ENCODE results near the gene NIPAL3. TPM values are rescaled to one million over a fixed set of nuclear protein-coding genes. Genes with fewer than 3 reads are reported as not detected.
"Not testable (repeated sequence)": the region's sequence is repeated elsewhere in the genome, so short reads cannot be mapped to it uniquely, and the experiment has no call there.

Gene NIPAL3
- total RNA-seq, 1 experiment from 2014 or later: 25.2 TPM

DNA sequence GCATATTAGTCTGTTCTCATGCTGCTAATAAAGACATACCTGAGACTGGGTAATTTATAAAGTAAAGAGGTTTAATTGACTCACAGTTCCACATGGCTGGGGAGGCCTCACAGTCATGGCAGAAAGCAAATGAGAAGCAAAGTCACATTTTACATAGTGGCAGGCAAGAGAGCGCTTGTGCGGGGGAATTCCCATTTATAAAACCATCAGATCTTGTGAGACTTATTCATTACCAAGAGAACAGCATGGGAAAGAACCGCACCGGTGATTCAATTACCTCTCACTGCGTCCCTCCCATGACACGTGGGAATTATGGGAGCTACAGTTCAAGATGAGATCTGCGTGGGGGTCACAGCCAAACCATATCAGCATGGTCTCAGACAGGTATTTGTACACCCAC lies 72.6 kb downstream of the NIPAL3 start:
- DNase-seq (ENCODE audit: low spot score): not testable (repeated sequence)

GRCh38 chr1:24489674-24490073 lies 74.1 kb downstream of the NIPAL3 start:
- no peak for DNase-seq (ENCODE audit: low spot score)

GRCh38 chr1:24490101-24490781 lies 74.6 kb downstream of the NIPAL3 start:
- DNase-seq (ENCODE audit: low spot score): no peak

DNA sequence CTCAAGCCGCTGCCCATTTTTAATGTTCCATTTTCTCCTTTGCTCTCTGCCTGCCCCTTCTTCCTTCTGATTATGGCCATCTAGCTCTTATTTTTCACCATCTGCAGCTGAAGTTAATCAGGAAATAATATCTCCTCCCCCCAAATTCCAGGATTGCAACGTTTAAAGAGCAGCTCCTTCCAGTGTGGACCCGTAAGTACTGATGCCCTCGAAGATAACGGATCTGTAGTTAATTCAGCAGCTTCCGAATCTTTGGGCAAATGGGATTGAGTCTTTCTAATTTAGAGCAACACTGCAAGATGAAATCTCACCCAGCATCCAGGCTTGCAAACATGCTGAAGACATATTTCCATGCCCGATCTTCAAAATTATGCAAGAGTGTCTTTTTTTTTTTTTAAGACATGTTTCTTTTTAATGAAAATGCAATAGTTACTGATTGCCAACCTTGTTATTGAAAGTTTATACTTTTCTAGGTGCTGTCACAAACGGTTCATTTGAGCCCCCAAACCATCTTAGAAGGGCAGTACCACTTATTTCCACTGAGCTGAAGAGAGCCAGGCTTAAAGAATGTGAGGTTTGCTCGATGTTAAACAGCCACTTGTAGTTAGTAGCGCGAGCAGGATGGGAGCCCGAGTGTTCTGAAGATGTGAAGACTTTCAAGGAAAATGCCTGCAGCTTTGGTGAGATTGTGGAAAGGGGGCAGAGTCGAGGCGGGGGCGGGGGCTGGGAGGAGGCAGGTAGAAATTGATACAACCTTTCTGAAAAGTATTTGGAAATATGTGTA lies 76.2 kb downstream of the NIPAL3 start:
- no peak for DNase-seq (ENCODE audit: low spot score)

DNA sequence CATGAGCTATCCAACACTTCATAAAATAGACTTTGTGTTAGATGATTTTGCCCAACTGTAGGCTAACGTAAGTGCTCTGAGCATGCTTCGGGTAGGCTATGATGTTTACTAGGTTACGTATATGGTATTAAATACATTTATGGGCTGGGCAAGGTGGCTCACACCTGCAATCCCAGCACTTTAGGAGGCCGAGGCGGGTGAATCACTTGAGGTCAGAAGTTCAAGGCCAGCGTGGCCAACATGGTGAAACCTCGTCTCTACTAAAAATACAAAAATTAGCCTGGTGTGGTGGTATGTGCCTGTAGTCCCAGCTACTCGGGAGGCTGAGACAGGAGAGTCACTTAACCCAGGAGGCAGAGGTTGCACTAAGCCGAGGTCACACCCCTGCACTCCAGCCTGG lies 77.3 kb downstream of the NIPAL3 start:
- DNase-seq (ENCODE audit: low spot score): not testable (repeated sequence)

GRCh38 chr1:24493785-24494184 lies 78.2 kb downstream of the NIPAL3 start:
- no peak for DNase-seq (ENCODE audit: low spot score)

- DNase-seq (ENCODE audit: low spot score): no peak
Measured at GRCh38 chr1:24498589-24498988, 83.0 kb downstream of the NIPAL3 start.

GRCh38 chr1:24500448-24501048 lies 84.9 kb downstream of the NIPAL3 start:
- no peak for DNase-seq (ENCODE audit: low spot score)

DNA sequence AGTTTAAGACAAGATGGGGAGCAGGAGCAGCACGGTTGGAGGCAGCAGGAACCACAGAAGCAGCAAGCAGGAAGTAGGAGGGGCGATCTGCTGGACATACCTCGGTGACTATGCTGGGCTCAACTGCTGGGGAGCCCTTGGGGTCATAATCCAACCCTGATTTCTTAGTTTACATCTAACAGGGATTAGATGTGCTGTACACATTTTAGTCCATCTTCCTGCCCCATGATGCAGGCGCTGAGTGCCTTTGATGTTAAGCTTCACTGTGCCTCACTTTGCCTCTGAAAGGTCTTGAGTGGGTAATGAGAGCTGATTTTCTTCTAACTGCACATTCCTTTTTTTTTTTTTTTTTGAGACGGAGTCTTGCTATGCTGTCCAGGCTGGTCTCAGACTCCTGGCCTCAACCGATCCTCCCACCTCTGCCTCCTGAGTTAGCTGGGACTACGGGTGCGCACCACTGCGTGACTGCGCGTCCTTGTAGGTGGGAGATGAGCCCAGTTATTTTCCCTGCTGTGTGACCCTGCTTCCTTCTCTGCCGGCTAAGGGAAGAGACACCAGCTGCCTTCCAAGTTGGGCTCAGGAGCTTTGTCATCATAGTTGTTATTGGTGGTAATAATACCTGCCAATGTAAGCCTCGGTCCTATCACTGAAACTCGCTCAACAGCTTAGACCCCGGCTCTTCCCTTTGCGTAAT lies 85.9 kb downstream of the NIPAL3 start:
- peak; percentile 48 for DNase-seq (ENCODE audit: low spot score)

GRCh38 chr1:24502065-24502708 lies 86.6 kb downstream of the NIPAL3 start:
- peak; percentile 87 for DNase-seq (ENCODE audit: low spot score)

GRCh38 chr1:24502709-24503058 lies 87.1 kb downstream of the NIPAL3 start, which contains the start of gene RCAN3:
TSS of gene RCAN3 (plus strand) at chr1:24502836. CDS start at chr1:24514373, 11,537 bp downstream.
- peak; percentile 89 for DNase-seq (ENCODE audit: low spot score)

GRCh38 chr1:24503059-24503751 lies 87.6 kb downstream of the NIPAL3 start:
- peak; percentile 50 for DNase-seq (ENCODE audit: low spot score)

GRCh38 chr1:24503870-24504523 lies 88.4 kb downstream of the NIPAL3 start:
- DNase-seq (ENCODE audit: low spot score): no peak

DNA sequence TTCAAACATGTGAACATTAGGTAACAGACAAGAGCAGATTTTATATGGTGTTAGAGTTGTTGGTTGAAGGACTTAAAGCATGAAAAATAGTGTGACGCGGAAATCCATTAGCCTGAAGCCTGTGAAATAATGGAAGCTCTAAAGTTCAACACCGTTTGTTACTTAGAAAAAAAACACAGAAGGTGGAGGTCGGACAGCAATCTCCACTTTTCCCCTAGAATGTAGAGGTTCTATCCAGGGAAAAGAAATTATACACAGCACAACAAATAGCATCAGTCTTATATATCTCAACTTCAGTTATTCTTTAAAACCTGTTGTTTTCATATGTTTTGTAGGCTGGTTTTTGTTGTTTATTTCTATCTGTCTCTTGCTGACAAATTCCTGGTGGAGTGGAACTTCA lies 89.0 kb downstream of the NIPAL3 start:
- no peak for DNase-seq (ENCODE audit: low spot score)

GRCh38 chr1:24505816-24506215 lies 90.2 kb downstream of the NIPAL3 start:
- no peak for DNase-seq (ENCODE audit: low spot score)

DNA sequence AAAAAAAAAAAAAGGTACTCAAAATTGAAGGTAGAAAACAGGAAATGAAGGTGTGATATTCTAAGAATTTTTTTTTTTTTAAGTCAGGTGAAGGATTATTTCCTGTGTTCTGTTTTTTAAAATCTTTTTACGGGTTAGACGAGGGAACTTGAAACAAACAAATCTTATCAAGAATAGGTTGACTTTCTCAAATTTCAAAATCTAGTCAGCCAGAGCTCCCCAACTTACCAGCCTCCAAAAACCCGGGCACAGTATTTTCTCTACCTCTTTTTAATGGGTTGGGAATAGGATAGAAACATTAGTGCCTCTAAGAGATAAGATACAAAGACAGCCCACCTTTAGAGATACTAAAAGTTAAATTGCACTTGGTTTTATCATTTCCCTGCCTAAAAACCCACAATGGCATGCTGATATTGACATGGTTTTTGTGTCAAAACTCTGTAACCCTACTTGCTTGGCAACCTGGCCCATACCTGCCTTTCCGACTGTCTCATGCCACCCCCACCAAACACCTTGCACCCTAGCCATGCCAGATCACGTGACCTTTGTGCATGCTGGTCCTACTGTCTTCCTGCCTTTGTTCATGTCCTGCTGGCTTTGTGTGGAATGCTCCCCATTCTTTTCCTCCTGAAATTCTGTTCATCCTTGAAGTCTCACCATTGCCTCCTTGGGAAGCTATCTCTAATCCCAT lies 91.2 kb downstream of the NIPAL3 start:
- no peak for DNase-seq (ENCODE audit: low spot score)

GRCh38 chr1:24507405-24507804 lies 91.8 kb downstream of the NIPAL3 start:
- DNase-seq (ENCODE audit: low spot score): no peak

DNA sequence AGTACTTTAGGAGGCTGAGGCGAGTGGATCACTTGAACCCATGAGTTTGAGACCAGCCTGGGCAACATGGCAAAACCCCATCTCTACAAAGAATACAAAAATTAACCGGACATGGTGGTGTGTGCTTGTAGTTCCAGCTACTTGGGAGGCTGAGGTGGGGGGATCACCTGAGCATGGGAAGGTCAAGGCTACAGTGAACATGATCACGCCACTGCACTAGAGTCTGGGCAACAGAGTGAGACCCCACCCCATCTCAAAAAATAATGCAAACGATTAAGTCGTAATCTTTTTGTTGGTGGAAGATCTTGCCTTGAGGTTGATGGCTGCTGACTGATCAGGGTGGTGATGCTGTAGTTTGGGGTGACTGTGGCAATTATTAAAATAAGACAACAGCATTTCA lies 93.3 kb downstream of the NIPAL3 start:
- DNase-seq (ENCODE audit: low spot score): no peak

GRCh38 chr1:24513706-24514105 lies 98.1 kb downstream of the NIPAL3 start:
- no peak for DNase-seq (ENCODE audit: low spot score)

- DNase-seq (ENCODE audit: low spot score): no peak
Measured at GRCh38 chr1:24514946-24515345, 99.3 kb downstream of the NIPAL3 start.

Measured in HT-29 (cell line).